ENCODE measurements around the gene LBP. TPM values are rescaled to one million over a fixed set of nuclear protein-coding genes. Genes with fewer than 3 reads are reported as not detected.

LBP gene
- total RNA-seq, 1 experiment from 2014 or later, result 0.37 TPM

GRCh38 chr20:38342713-38343310 lies 3.5 kb upstream of the LBP start (continued):
- TF ChIP-seq, protein P1, sequence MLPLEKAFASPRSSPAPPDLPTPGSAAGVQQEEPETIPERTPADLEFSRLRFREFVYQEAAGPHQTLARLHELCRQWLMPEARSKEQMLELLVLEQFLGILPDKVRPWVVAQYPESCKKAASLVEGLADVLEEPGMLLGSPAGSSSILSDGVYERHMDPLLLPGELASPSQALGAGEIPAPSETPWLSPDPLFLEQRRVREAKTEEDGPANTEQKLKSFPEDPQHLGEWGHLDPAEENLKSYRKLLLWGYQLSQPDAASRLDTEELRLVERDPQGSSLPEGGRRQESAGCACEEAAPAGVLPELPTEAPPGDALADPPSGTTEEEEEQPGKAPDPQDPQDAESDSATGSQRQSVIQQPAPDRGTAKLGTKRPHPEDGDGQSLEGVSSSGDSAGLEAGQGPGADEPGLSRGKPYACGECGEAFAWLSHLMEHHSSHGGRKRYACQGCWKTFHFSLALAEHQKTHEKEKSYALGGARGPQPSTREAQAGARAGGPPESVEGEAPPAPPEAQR (CRISPR knock-in tag; IDR thresholded peaks at IDR 0.05), result no peak
- TF ChIP-seq USF1 (CRISPR knock-in tag; IDR thresholded peaks at IDR 0.05) (no peak), GABPB1 (CRISPR knock-in tag; IDR thresholded peaks at IDR 0.05) (no peak), NFYB (CRISPR knock-in tag; conservative IDR thresholded peaks at IDR 0.05; ENCODE audit: low read depth) (no peak)

GRCh38 chr20:38343311-38344106 lies 2.8 kb upstream of the LBP start:
- CTCF ChIA-PET, result interaction anchor here (0.7 to 2.0 kb wide), 2 partner anchors 12 to 13 kb away, joined by 3 to 8 read pairs; no protein-coding TSS in a partner anchor
- ATAC-seq, result no peak

GRCh38 chr20:38344107-38344701 lies 2.1 kb upstream of the LBP start:
- Mint-ChIP-seq H3K9me3 (no peaks in the 10 kb centered on the region), H3K4me3 (no peak overlapping the region), H3K4me1 (peaks cover 53% of the 10 kb centered on the region), H3K27ac (no peak overlapping the region), H3K36me3 (no peaks in the 10 kb centered on the region), H3K27me3 (ENCODE audit: low read depth) (no peaks in the 10 kb centered on the region)
- no peak for ATAC-seq
- ChIA-PET CTCF (interaction anchor here (0.7 to 2.0 kb wide), 2 partner anchors 11 to 13 kb away, joined by 3 to 8 read pairs; no protein-coding TSS in a partner anchor), POLR2A (no interaction called here)
- DNase-seq (ENCODE audit: low spot score), result no peak
- TF ChIP-seq ARID4B (CRISPR knock-in tag; IDR thresholded peaks at IDR 0.05; ENCODE audit: borderline replicate concordance), result no peak
- TF ChIP-seq USF2 (CRISPR knock-in tag; IDR thresholded peaks at IDR 0.05), result no peak
- TF ChIP-seq ERG (CRISPR knock-in tag; IDR thresholded peaks at IDR 0.05), result no peak
- no peak for TF ChIP-seq MAX (CRISPR knock-in tag; IDR thresholded peaks at IDR 0.05)
- TF ChIP-seq ZBTB21 (CRISPR knock-in tag; IDR thresholded peaks at IDR 0.05; ENCODE audit: borderline replicate concordance), result no peak
- TF ChIP-seq JUN (CRISPR knock-in tag; IDR thresholded peaks at IDR 0.05), result no peak

More at GRCh38 chr20:38343311-38344106, 2.8 kb upstream of the LBP start:
- H3K9me3 Mint-ChIP-seq, result no peaks in the 10 kb centered on the region
- DNase-seq (ENCODE audit: low spot score), result no peak
- H3K4me3 Mint-ChIP-seq, result no peak overlapping the region
- TF ChIP-seq GABPB1 (CRISPR knock-in tag; IDR thresholded peaks at IDR 0.05), result peak; percentile 77
- no peak for TF ChIP-seq MLX (CRISPR knock-in tag; IDR thresholded peaks at IDR 0.05)
- no peak for TF ChIP-seq AR (CRISPR knock-in tag; IDR thresholded peaks at IDR 0.05)
- TF ChIP-seq ZNF416 (CRISPR knock-in tag; IDR thresholded peaks at IDR 0.05), result no peak
- TF ChIP-seq NR3C1 (CRISPR knock-in tag; conservative IDR thresholded peaks at IDR 0.05; ENCODE audit: low read depth), result no peak
- no peaks in the 10 kb centered on the region for H3K36me3 Mint-ChIP-seq
- peaks cover 56% of the 10 kb centered on the region for H3K4me1 Mint-ChIP-seq
- peak overlapping the region; percentile 99 for H3K27ac Mint-ChIP-seq
- no peaks in the 10 kb centered on the region; the same call in 1 of the 2 replicates for H3K27me3 Mint-ChIP-seq (ENCODE audit: low read depth)
- POLR2A ChIA-PET, result no interaction called here

Measured in WTC11 (cell line).